NCI-H146 treated with DMSO at 0.1 percent for 48 hours (cell line): ENCODE measurements around the gene ZNF236.

Source experiments
- DNase-seq: peaks from one replicate; lab custom pipeline; 2025; ENCODE audit not compliant: unreplicated experiment; lab: John Stamatoyannopoulos, UW

Gene ZNF236

DNA sequence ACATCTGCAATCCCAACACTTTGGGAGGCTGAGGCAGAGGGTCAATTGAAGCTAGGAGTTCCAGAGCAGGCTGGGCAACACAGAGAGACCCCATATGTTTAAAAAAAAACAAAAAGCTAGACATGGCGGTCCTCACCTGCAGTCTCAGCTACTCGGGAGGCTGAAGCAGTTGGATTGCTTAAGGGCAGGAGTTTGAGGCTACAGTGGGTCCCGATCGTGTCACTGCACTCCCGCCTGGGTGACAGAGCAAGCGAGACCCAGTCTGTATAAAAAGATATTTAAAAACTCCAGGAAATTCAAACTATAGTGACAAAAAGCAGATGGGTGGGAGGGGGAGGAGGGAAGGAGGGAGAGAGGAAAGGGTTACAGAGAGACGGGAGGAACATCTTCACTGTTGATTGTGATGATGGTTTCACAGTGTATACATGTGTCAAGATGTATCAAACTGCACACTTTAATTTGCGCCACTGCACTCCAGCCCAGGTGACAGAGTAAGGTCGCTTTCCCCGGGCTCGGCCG lies 942 bp upstream of the ZNF236 start:
- peak; percentile 70 for DNase-seq

- peak; percentile 70 for DNase-seq
These were observed 367 bp upstream of the ZNF236 start for GRCh38 chr18:76821875-76822505.

GRCh38 chr18:76823161-76823538 lies 793 bp downstream of the ZNF236 start:
- no peak for DNase-seq

GRCh38 chr18:76823587-76824011 lies 1.2 kb downstream of the ZNF236 start:
- DNase-seq, result no peak

- no peak for DNase-seq
These were observed 1.9 kb downstream of the ZNF236 start for GRCh38 chr18:76824145-76824676.

- no peak for DNase-seq
These were observed 2.4 kb downstream of the ZNF236 start for GRCh38 chr18:76824754-76825153.

- DNase-seq, result no peak
These were observed 5.1 kb downstream of the ZNF236 start for GRCh38 chr18:76827205-76828200.

DNA sequence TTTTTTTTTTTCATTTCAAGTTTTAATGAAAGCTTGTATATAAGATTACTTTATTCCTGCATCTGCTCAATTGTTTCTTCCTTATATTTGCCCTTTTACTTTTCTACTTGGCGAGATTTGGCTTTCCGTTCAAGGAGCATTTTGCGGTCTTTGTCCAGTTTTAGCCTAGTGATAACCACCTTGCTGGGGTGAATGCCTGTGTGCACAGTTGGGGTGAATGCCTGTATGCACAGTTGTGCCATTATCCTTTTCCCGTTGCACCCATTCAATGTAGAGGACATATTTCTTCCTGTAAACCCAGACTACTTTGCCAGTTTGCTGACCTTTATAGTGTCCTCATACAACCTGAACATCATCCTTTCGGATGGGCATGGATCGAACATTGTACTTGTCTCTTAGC lies 12.0 kb downstream of the ZNF236 start:
- no peak for DNase-seq

GRCh38 chr18:76835380-76835779 lies 13.0 kb downstream of the ZNF236 start:
- DNase-seq, result no peak

GRCh38 chr18:76837071-76837470 lies 14.7 kb downstream of the ZNF236 start:
- DNase-seq, result no peak

- DNase-seq, result no peak
These were observed 15.8 kb downstream of the ZNF236 start for GRCh38 chr18:76838182-76838581.

DNA sequence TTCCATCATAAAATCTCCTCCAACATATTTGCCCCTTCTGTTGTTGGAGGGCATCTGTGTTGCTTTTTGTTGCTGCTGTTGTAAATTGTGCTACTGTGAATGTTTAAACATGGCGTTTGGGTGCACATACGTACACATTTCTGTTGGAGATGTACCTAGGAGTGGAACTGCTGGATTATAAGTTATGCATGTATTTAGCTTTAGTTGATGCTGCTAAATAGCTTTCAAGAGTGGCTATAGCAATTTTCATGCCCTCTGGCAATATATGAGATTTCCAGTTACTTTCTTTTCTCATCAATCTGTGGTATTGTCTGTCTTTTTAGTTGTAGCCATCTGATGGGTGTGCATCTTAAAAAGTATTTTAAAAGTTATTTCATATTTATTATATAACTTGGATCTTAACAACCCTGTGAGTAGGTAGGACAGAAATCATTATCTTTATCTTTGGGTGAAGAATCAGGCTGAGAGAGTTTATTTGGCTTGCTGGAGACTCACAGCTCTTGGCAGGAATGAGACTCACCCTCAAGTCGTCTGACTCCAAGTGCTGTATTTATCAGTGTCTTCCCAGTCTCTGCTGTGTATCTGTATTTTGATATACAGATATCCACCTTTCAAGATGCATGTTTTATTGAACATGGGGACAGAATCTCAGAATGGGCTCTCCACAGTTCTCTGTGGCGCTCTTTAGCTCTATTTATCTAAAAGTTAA lies 16.9 kb downstream of the ZNF236 start:
- no peak for DNase-seq

GRCh38 chr18:76842837-76843530 lies 20.6 kb downstream of the ZNF236 start:
- peak; percentile 55 for DNase-seq

GRCh38 chr18:76844144-76844543 lies 21.8 kb downstream of the ZNF236 start:
- no peak for DNase-seq

DNA sequence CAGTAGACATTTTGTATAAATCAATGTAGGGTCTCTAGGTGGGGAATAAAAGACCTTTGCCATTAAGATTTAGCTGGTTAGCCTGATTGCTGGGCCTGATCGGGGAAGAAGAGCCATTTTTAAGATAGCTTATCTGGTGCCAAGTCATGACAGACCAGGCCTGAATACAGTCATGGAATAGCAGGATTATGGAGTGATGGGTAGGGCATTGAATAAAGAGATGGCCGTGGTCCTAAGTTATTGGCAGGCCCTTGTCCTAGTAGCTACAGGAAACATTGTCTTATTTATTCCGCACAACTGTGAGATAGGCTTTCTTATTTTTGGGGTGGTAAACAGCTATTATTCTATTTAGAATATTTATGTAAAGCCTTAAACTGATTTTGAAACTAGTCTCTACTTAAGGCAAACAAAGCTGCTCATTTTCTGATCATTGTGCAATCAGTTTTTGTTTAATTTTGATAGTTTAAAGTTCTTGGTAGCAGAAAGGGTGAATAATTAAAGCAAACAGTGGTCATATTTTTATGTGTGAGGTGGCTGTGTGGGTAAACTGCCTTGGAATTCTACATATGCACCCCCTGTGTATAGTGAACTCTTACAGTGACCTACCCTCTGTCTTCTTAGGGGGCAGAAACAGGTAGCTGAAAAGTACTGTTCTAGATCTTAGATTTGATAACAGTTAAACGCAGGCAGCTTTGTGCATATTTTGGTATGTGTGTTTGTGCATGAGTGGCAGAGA lies 22.6 kb downstream of the ZNF236 start:
- no peak for DNase-seq

DNA sequence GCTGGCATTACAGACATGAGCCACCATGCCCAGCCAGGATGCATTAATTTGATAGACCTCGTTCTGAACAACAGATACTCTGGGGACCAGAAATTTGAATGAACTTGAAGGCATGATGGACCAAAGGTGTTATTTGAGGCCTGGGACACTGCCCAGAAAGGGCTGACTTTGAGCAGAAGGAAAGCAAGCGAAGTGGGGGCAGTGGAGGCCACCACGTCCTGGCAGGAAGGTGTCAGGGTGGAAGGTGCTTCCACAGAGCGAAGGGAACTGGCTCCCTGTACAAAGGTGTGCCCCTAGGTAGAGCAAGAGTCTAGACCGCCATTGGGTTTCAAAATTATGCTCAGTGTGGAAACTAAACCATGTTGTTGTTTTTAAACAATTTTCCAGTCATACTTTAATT lies 23.9 kb downstream of the ZNF236 start:
- DNase-seq, result no peak

DNA sequence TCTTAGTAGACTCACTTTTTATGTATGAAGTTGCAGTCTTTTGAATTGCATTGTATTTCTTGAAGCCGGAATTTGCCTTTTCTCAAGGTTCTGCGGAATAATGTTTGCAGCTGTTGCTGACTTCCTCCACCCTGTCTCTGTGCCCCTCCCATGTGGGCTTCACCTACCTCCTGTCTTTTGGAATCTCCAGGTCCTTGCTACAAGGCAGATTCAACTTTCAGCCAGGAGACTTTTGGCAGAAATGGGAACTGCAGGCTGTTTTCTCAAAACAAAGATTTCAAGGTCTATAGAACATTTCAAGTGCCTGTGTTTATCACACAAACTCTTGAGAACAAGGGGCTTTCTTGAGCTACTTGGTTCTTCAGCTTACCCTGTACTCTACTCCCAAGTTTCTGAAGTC lies 25.6 kb downstream of the ZNF236 start:
- no peak for DNase-seq

GRCh38 chr18:76850112-76850511 lies 27.8 kb downstream of the ZNF236 start:
- no peak for DNase-seq

DNA sequence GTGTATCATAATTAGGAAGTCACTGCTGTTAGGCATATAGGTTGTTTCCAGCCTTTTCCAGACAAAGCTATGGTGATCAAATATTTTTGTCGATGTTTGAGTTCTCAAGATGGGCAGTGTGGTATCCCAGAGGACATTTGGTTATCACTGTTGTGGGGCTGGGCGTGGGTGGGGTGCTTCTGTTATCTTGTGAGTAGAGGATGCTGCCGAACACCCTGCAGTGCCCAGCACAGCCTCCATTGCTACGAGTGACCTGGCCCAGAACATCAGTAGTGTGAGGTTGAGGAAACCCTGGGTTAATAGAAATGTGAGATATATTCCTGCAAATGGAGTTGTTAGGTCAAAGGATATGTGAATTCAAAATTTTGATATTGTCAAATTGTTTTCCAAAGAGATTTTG lies 33.2 kb downstream of the ZNF236 start:
- DNase-seq, result no peak

GRCh38 chr18:76857476-76857875 lies 35.1 kb downstream of the ZNF236 start:
- no peak for DNase-seq
